Measurements from ENCODE around the gene SLC23A3. TPM values are rescaled to one million over a fixed set of nuclear protein-coding genes. Genes with fewer than 3 reads are reported as not detected.
A peak's percentile ranks its signal among the peaks of the same experiment; 100 is the strongest.

Gene SLC23A3
- total RNA-seq, 1 experiment from 2014 or later = 1.7 TPM

- no peaks in the 10 kb centered on the region for H3K9me2 ChIP-seq (replicated peaks; ENCODE audit: low read length)
- H3F3A ChIP-seq (ENCODE audit: low read length, unreplicated experiment) = no peaks in the 10 kb centered on the region
- no peak overlapping the region for H3K4me3 ChIP-seq (ENCODE audit: low read length)
- H3K27ac ChIP-seq (ENCODE audit: low read length) = no peak overlapping the region
- no peaks in the 10 kb centered on the region for H4K20me1 ChIP-seq (ENCODE audit: low read length)
- DNase-seq (peak; percentile 89), ATAC-seq (peak; percentile 44)
- no peak for TF ChIP-seq EZH2 (IDR thresholded peaks at IDR 0.05; ENCODE audit: low read length, unreplicated experiment)
- TF ChIP-seq, protein P1, sequence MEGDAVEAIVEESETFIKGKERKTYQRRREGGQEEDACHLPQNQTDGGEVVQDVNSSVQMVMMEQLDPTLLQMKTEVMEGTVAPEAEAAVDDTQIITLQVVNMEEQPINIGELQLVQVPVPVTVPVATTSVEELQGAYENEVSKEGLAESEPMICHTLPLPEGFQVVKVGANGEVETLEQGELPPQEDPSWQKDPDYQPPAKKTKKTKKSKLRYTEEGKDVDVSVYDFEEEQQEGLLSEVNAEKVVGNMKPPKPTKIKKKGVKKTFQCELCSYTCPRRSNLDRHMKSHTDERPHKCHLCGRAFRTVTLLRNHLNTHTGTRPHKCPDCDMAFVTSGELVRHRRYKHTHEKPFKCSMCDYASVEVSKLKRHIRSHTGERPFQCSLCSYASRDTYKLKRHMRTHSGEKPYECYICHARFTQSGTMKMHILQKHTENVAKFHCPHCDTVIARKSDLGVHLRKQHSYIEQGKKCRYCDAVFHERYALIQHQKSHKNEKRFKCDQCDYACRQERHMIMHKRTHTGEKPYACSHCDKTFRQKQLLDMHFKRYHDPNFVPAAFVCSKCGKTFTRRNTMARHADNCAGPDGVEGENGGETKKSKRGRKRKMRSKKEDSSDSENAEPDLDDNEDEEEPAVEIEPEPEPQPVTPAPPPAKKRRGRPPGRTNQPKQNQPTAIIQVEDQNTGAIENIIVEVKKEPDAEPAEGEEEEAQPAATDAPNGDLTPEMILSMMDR (conservative IDR thresholded peaks at IDR 0.05; ENCODE audit: low read depth, low read length) = peak; percentile 65
- no peak overlapping the region for H3K4me2 ChIP-seq (ENCODE audit: low read length)
- H3K27me3 ChIP-seq (ENCODE audit: low read length) = no peaks in the 10 kb centered on the region
- no TSS peak for BruUV-seq (replicated peaks)
- no peaks in the 10 kb centered on the region for H3K9me3 ChIP-seq (ENCODE audit: low read length)
- 0 out of 2 replicates have a peak, but pooled peaks cover 2% of the 10 kb centered on the region for H3K36me3 ChIP-seq (ENCODE audit: low read depth, low read length)
- H3K9ac ChIP-seq (ENCODE audit: low read length) = no peak overlapping the region
- H3K79me2 ChIP-seq (ENCODE audit: low read length) = 0 out of 2 replicates have a peak, but pooled peaks cover 4% of the 10 kb centered on the region
- H2AFZ ChIP-seq (ENCODE audit: low read length) = no peak overlapping the region
- intact Hi-C loops (cut with micrococcal nuclease) = loop anchor here (1.0 to 2.0 kb wide), 3 partner anchors 30 to 126 kb away; no protein-coding TSS in a partner anchor
- peaks cover 19% of the 10 kb centered on the region for H3K4me1 ChIP-seq (ENCODE audit: insufficient read depth, low read length)
- ChIA-PET POLR2A (ENCODE audit: unreplicated experiment) (interaction anchor here (0.7 kb wide), 1 partner anchor 84 kb away, joined by 3 read pairs; no protein-coding TSS in a partner anchor), CTCF (interaction anchor here (0.5 to 1.9 kb wide), 17 partner anchors 13 to 175 kb away, joined by 3 to 27 read pairs (median 5); partner anchors contain the start of gene CFAP65)
Observed at GRCh38 chr2:219155054-219155644, 14.7 kb downstream of the SLC23A3 start.

DNA sequence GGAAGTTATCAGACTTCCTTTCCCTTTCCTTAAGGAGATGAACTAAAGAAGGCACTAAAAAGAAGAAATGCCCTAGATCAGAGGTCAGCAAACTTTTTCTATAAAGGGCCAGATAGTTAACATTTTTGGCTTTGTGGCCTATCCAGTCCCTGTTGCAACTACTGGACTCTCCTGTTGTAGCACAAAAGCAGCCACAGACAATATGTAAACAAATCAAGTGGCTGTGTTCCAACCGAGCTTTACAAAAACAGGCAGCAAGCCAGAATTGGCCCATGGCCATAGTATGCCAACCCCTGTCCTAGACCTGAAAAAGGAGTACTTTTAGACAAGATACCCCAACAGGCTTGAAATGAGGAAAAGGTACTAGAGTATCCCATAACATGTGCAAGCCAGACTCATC is 20.2 kb downstream of the SLC23A3 start:
- Histone ChIP-seq H2AFZ (ENCODE audit: low read length) (no peak overlapping the region), H3F3A (ENCODE audit: low read length, unreplicated experiment) (peaks cover 3% of the 10 kb centered on the region), H3K4me3 (ENCODE audit: low read length) (no peak overlapping the region), H3K27ac (ENCODE audit: low read length) (no peak overlapping the region), H3K4me2 (ENCODE audit: low read length) (no peak overlapping the region), H3K4me1 (ENCODE audit: insufficient read depth, low read length) (no peaks in the 10 kb centered on the region), H3K36me3 (ENCODE audit: low read depth, low read length) (peaks cover 7% of the 10 kb centered on the region), H3K9ac (ENCODE audit: low read length) (no peak overlapping the region), H4K20me1 (ENCODE audit: low read length) (no peaks in the 10 kb centered on the region), H3K9me3 (ENCODE audit: low read length) (no peaks in the 10 kb centered on the region), H3K27me3 (ENCODE audit: low read length) (no peaks in the 10 kb centered on the region), H3K9me2 (replicated peaks; ENCODE audit: low read length) (no peaks in the 10 kb centered on the region), H3K79me2 (ENCODE audit: low read length) (no peaks in the 10 kb centered on the region)
- ChIA-PET POLR2A (ENCODE audit: unreplicated experiment) (no interaction called here), CTCF (no interaction called here)
- no TSS peak for BruUV-seq (replicated peaks)
- intact Hi-C loops (cut with micrococcal nuclease) = no loop called here
- ATAC-seq = no peak
- peak; percentile 26 for DNase-seq
- TF ChIP-seq, protein P1 (conservative IDR thresholded peaks at IDR 0.05; ENCODE audit: low read depth, low read length) = no peak
- TF ChIP-seq EZH2phosphoT487 (IDR thresholded peaks at IDR 0.05; ENCODE audit: borderline replicate concordance, low read length) = no peak
- no peak for TF ChIP-seq EZH2 (IDR thresholded peaks at IDR 0.05; ENCODE audit: low read length, unreplicated experiment)

DNA sequence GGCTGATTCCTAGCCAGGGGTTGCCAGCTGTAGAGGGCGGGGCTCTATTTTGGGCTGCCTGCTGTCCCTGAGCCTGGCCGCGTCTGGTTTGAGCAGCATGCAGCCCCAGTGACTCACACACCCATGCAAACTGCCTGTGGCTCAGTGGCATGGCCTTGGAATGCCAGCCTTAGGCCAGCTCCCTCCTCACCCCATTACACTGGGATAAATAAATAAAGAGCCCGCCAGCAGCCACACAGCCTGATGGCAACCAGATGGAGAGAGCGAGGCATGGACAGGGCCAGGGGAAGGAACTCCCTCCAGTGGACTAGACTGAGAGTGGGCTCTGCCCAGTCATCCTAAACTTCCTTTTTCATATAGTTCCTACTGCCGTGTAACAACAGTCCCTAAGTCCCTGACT is 27.5 kb downstream of the SLC23A3 start:
- Histone ChIP-seq H3K27ac (ENCODE audit: low read length) (no peak overlapping the region), H3F3A (ENCODE audit: low read length, unreplicated experiment) (peaks cover under 1% of the 10 kb centered on the region), H2AFZ (ENCODE audit: low read length) (no peak overlapping the region), H3K79me2 (ENCODE audit: low read length) (no peaks in the 10 kb centered on the region), H3K9ac (ENCODE audit: low read length) (no peak overlapping the region), H3K4me3 (ENCODE audit: low read length) (no peak overlapping the region), H3K9me2 (replicated peaks; ENCODE audit: low read length) (no peaks in the 10 kb centered on the region), H3K4me2 (ENCODE audit: low read length) (0 out of 2 replicates have a peak overlapping the region, but pooled peaks have one; percentile 5), H3K27me3 (ENCODE audit: low read length) (no peaks in the 10 kb centered on the region), H4K20me1 (ENCODE audit: low read length) (no peaks in the 10 kb centered on the region), H3K36me3 (ENCODE audit: low read depth, low read length) (peaks cover 7% of the 10 kb centered on the region), H3K9me3 (ENCODE audit: low read length) (no peaks in the 10 kb centered on the region), H3K4me1 (ENCODE audit: insufficient read depth, low read length) (peaks cover 14% of the 10 kb centered on the region)
- no peak for TF ChIP-seq EZH2 (IDR thresholded peaks at IDR 0.05; ENCODE audit: low read length, unreplicated experiment)
- peak; percentile 71 for TF ChIP-seq EZH2phosphoT487 (IDR thresholded peaks at IDR 0.05; ENCODE audit: borderline replicate concordance, low read length)
- TF ChIP-seq, protein P1 (conservative IDR thresholded peaks at IDR 0.05; ENCODE audit: low read depth, low read length) = peak; percentile 41
- ChIA-PET CTCF (interaction anchor here (0.6 to 0.8 kb wide), 5 partner anchors 12 to 146 kb away, joined by 3 to 6 read pairs (median 3); no protein-coding TSS in a partner anchor), POLR2A (ENCODE audit: unreplicated experiment) (interaction anchor here (0.6 kb wide), 1 partner anchor 81 kb away, joined by 4 read pairs; no protein-coding TSS in a partner anchor)
- intact Hi-C loops (cut with micrococcal nuclease) = loop anchor here (5.0 kb wide), 1 partner anchor 70 kb away; no protein-coding TSS in a partner anchor
- ATAC-seq (peak; percentile 100), DNase-seq (peak; percentile 92)
- BruUV-seq (replicated peaks) = no TSS peak
